H1 (cell line): ENCODE measurements around the gene MEGF11. TPM values are rescaled to one million over a fixed set of nuclear protein-coding genes. Genes with fewer than 3 reads are reported as not detected.

Experiments
- JUN ChIP-seq: IDR thresholded peaks from 2 replicates; pipeline ENCODE4 v1.6.1; 2011; ENCODE audit warnings: low read depth, mild to moderate bottlenecking, improper control_type of control experiment, low read length
- NANOG ChIP-seq: IDR thresholded peaks from 2 replicates; pipeline ENCODE4 v1.6.1; 2011; ENCODE audit warnings: low read length, low read depth, mild to moderate bottlenecking, inconsistent platforms; ENCODE audit not compliant: insufficient read depth, poor library complexity, severe bottlenecking
- polyA plus RNA-seq, 7 experiments: library from polyadenylated mRNA; depleted of rRNA in 3 of 7; stranded (reverse) in 5 of 7; unstranded in 2 of 7; fragments of >200 nt in 5 of 7; fragments of 200-250 nt in 2 of 7; gene quantifications; 1 replicate in 5 of 7; 2 replicates in 1 of 7; 4 replicates in 1 of 7; pipeline versions ENCODE4 v1.2.1 to v1.2.3, GENCODE V29; 2011 to 2013; ENCODE audit warnings: missing spikeins in 2 of 7, mixed read lengths in 2 of 7
- total RNA-seq: library from RNA; stranded (reverse); fragmentation: NEBNext Ultra II Directional; extraction: Animal tissue kit (Norgen Biotek cat#: 25700); gene quantifications from 2 replicates; pipeline ENCODE4 v1.2.1, GENCODE V29; 2021
- TF ChIP-seq, protein P1 (sequence below): fragments of 300-600 bp; sonication (generic); IDR thresholded peaks from 2 replicates; pipeline ENCODE4 v1.7.1; 2012; ENCODE audit warnings: low read length, moderate library complexity, mild to moderate bottlenecking, inconsistent platforms; ENCODE audit not compliant: insufficient replicate concordance

MEGF11 gene
- total and polyA plus RNA-seq, 2 of the 8 experiments (the other 6 are each of a cell fraction or from before 2014, with no cell fraction given), result 4.4 to 4.8 TPM

DNA sequence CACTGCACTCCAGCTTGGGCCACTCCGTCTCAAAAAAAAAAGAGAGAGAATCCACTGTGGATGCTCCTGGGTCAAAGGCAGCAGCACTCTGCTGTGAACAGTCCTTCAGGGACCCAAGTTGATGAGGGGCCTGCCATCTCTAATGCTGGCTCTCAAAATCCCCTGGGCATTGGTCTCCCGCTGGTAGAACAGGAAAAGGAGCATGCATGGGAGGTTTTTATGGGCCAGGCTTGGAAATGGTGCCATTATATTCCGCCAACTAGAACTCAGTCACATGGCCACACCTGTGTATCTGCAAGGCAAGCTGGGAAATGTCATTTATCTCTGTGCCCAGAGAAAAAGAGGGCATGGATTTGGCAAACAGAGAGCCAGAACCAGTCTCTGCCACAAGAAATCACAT lies 36.5 kb upstream of the MEGF11 start (continued):
- TF ChIP-seq, protein P1, sequence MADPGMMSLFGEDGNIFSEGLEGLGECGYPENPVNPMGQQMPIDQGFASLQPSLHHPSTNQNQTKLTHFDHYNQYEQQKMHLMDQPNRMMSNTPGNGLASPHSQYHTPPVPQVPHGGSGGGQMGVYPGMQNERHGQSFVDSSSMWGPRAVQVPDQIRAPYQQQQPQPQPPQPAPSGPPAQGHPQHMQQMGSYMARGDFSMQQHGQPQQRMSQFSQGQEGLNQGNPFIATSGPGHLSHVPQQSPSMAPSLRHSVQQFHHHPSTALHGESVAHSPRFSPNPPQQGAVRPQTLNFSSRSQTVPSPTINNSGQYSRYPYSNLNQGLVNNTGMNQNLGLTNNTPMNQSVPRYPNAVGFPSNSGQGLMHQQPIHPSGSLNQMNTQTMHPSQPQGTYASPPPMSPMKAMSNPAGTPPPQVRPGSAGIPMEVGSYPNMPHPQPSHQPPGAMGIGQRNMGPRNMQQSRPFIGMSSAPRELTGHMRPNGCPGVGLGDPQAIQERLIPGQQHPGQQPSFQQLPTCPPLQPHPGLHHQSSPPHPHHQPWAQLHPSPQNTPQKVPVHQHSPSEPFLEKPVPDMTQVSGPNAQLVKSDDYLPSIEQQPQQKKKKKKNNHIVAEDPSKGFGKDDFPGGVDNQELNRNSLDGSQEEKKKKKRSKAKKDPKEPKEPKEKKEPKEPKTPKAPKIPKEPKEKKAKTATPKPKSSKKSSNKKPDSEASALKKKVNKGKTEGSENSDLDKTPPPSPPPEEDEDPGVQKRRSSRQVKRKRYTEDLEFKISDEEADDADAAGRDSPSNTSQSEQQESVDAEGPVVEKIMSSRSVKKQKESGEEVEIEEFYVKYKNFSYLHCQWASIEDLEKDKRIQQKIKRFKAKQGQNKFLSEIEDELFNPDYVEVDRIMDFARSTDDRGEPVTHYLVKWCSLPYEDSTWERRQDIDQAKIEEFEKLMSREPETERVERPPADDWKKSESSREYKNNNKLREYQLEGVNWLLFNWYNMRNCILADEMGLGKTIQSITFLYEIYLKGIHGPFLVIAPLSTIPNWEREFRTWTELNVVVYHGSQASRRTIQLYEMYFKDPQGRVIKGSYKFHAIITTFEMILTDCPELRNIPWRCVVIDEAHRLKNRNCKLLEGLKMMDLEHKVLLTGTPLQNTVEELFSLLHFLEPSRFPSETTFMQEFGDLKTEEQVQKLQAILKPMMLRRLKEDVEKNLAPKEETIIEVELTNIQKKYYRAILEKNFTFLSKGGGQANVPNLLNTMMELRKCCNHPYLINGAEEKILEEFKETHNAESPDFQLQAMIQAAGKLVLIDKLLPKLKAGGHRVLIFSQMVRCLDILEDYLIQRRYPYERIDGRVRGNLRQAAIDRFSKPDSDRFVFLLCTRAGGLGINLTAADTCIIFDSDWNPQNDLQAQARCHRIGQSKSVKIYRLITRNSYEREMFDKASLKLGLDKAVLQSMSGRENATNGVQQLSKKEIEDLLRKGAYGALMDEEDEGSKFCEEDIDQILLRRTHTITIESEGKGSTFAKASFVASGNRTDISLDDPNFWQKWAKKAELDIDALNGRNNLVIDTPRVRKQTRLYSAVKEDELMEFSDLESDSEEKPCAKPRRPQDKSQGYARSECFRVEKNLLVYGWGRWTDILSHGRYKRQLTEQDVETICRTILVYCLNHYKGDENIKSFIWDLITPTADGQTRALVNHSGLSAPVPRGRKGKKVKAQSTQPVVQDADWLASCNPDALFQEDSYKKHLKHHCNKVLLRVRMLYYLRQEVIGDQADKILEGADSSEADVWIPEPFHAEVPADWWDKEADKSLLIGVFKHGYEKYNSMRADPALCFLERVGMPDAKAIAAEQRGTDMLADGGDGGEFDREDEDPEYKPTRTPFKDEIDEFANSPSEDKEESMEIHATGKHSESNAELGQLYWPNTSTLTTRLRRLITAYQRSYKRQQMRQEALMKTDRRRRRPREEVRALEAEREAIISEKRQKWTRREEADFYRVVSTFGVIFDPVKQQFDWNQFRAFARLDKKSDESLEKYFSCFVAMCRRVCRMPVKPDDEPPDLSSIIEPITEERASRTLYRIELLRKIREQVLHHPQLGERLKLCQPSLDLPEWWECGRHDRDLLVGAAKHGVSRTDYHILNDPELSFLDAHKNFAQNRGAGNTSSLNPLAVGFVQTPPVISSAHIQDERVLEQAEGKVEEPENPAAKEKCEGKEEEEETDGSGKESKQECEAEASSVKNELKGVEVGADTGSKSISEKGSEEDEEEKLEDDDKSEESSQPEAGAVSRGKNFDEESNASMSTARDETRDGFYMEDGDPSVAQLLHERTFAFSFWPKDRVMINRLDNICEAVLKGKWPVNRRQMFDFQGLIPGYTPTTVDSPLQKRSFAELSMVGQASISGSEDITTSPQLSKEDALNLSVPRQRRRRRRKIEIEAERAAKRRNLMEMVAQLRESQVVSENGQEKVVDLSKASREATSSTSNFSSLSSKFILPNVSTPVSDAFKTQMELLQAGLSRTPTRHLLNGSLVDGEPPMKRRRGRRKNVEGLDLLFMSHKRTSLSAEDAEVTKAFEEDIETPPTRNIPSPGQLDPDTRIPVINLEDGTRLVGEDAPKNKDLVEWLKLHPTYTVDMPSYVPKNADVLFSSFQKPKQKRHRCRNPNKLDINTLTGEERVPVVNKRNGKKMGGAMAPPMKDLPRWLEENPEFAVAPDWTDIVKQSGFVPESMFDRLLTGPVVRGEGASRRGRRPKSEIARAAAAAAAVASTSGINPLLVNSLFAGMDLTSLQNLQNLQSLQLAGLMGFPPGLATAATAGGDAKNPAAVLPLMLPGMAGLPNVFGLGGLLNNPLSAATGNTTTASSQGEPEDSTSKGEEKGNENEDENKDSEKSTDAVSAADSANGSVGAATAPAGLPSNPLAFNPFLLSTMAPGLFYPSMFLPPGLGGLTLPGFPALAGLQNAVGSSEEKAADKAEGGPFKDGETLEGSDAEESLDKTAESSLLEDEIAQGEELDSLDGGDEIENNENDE, result no peak
- TF ChIP-seq JUN (no peak), NANOG (no peak)
